GM21423 (cell line): ENCODE data around the gene NUP210.

ENCODE experiments used
- ATAC-seq: cut with Tn5 transposase; IDR thresholded peaks from one replicate; pipeline ENCODE4 v1.9.1; 2021; ENCODE audit warnings: mild to moderate bottlenecking, moderate library complexity; ENCODE audit not compliant: unreplicated experiment

Gene NUP210

DNA sequence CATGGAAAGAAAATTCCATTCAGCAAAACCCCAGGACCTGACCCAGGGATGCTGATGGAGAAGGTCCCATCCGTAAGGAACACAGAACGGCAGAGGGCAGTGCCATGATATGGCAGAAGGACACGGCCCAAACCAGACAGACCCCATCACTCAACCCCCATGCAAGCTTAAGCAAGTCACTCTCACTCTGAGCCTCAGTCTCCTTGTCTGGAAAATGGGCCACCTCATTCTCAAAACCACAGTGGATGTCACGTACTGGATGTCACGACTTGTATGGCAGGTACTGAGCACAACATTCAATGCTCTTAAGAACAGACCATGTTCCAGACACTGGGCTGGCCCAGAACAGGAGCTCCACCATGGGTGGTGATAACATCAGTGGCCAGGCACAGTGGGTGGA is 90.4 kb downstream of the NUP210 start:
- no peak for ATAC-seq

DNA sequence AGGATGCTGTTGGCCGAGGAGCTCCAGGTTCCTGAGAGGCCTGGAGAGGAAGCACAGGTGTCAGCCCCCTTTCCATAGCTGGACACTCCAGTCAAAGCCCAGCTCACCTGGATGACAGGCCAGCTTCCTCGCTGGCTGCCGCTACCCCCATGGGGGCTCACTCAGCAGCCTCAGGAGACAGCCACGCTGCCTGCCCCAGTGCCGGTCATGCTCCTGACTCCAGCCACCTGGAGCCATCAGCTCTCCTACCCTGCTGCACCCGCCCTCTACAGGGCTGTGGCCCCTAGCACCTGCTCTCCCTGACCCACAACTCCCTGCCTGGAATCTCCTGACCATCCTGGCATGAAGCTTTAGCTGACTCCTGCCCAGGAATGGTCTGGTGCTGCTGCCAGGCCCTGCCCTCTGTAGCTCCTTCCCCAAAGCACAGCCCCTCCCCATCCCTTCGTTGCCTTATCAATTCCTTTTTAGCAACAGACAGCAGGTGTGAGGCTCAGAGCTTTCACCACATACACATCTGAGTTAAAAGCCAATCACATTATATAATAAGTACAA is 94.2 kb downstream of the NUP210 start:
- ATAC-seq, result no peak

GRCh38 chr3:13324835-13325501 is 95.2 kb downstream of the NUP210 start:
- no peak for ATAC-seq

DNA sequence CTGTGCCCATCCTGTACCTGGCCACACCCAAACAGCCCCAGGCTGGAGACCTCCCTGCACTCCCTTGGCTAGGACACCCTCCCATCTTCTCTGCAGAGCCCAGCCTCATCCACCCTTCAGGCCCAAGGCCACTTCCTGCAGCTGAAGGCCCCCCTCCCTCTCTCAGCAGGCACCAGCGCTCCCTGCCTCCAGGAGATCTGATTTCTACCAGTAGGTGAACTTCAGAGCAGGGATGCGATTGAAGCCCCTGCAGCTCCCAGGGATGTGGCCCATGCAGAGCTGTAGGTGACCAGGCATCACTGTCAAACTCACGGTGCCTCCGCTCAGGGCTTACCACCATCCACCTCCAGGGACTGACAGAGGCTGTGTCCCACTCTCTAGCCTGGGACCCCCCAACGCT is 96.3 kb downstream of the NUP210 start:
- ATAC-seq, result no peak

- no peak for ATAC-seq
Measured at GRCh38 chr3:13322324-13322723, 97.8 kb downstream of the NUP210 start.

GRCh38 chr3:13319564-13320220 is 100.4 kb downstream of the NUP210 start:
- no peak for ATAC-seq

DNA sequence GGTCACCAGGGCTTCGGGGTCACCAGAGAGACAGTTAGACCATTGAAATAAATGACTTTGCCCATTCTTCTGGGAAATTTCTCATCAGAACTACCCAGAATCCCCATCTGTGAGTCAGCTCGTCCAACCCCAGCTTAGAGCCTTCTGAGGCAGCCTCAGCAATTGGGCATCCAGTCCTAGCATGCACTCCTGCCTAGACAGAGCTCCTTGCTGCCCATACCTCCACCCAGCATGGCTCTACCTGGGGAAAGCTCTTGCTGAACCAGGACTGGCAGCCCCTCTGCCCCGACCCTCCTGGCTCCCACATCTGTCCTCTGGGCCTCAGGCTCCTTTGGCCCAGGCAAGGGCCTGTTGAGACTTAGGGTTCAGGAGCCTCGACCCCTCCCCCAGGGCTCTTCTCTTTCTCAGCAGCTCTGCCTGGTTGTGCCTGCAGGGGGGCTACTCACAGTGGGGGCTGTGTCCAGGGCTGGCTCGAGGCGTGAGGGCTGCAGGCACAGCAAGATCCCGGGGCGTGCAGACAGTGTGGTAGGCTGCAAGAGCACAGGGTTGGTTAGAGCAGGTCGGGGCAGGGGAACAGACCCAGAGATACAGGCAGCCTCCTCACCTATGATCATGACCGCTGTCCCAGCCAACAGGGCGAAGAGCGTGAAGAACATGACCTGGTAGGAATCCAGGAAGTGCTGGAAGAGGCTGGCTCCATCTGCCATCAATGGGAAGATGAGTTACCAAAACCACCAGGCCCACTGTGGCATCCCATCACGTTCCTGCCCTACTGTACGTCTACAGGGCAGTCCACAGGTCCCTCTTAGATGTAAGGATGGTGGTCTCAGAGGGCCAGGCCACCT is 101.3 kb downstream of the NUP210 start:
- no peak for ATAC-seq

- no peak for ATAC-seq
Measured at GRCh38 chr3:13317596-13318320, 102.4 kb downstream of the NUP210 start.

- ATAC-seq, result no peak
Measured at GRCh38 chr3:13316603-13317002, 103.5 kb downstream of the NUP210 start.

GRCh38 chr3:13314877-13315276 is 105.2 kb downstream of the NUP210 start:
- no peak for ATAC-seq

DNA sequence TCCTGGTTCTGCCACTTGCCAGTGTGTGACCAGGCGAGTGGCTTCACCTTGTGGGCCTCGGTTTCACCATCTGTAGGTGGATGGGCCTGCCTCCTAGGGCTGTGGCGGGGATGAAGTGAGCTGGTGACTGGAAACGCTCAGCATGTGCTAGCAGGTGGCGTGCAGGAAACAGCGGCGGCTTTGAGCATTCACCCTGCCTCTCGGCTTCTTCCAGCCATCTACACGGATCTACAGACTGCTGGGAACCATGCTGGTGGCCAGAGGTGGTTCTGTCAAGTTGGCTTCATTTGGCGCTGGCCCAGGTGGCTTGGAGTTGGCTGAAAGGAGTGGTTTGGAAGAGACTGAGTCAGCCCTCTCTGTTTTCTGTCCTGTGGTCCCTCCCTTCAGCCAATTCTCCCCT is 106.3 kb downstream of the NUP210 start:
- no peak for ATAC-seq

DNA sequence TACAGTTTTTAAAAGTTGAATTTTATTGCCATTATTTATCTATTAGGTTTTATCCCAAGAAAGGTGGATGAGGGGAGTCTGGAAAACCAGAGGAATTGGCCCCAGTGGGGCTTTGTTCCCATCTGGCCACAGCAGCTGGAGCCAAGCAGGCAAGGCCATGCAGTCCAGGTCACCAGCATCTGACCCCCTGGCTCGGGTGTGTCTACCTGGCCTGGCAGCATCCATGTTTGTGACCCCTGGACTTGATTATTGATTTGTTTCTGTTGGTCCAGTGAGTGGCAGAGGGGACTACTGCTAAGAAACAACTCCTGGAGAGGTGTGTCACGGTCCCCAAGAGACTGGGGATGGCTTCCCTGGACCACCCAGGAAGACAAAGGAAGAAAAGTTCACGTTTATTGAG is 111.1 kb downstream of the NUP210 start:
- ATAC-seq, result no peak

DNA sequence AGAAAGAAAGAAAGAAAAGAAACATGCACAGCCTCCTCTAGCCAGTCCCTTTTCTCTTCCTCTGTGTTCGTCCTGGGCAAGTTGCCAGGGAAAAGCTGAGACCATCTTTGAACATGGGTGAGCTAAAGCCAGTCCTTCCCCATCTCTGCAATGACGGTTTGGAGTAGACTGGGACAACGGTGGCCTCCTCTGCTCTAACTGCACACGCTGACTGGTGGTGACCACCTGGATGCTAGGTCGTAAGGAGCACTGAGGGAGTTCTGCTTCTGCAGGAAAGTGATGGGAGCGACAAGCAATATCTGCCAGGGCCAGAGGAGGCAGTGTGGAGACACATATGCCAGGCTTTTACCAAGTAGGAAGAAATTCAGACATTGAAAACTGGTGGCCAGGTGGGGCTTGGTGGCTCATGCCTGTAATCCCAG is 111.7 kb downstream of the NUP210 start:
- no peak for ATAC-seq

- ATAC-seq, result no peak
Measured at GRCh38 chr3:13307041-13307440, 113.1 kb downstream of the NUP210 start.

- ATAC-seq, result no peak
Measured at GRCh38 chr3:13305623-13306022, 114.5 kb downstream of the NUP210 start.

- ATAC-seq, result no peak
Measured at GRCh38 chr3:13303410-13303809, 116.7 kb downstream of the NUP210 start.

- peak; percentile 56 for ATAC-seq
Measured at GRCh38 chr3:13301286-13301987, 118.7 kb downstream of the NUP210 start.

DNA sequence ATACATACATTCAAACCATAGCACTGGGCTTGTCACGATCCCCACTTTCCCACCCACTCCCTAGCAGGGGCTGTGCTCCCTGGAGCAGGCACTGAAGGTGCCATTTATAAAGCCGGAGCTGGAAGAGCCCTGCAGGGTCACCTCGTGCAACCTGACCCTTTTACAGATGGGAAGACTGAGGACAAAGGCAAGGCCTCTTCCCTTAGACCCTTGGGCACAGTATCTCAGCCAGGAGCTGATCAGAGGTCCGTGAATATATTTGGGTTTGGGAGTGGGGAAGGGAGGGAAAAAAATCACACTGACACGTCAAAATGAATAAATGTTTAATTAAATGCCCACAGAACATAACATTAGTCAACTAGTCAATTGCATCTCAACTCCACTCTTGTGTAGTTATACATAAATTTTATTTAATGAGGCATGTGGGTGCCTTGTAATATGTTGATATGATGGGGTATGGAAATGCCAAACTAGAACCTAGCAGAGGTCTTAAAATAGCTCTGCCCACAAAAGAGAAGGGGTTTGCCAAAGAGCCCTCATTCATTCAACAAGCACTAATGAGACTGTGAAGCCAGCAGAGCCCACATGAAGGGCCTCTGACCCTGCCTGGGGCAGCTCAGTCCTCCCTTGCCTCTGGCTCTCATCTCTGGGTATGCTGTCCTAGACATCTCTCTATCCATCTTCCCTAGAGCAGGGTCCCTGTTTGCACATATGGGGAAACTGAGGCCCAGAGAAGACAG is 119.4 kb downstream of the NUP210 start:
- no peak for ATAC-seq

- no peak for ATAC-seq
Measured at GRCh38 chr3:13299531-13300155, 120.5 kb downstream of the NUP210 start.
